T-helper 22 cell (primary cell): ENCODE measurements around the gene ZMYND15.
"Not testable (repeated sequence)": the region's sequence is repeated elsewhere in the genome, so short reads cannot be mapped to it uniquely, and the experiment has no call there.

Experiments used
- DNase-seq: peaks from one replicate; pipeline ENCODE4 v3.0.0-alpha.2; 2020; ENCODE audit warnings: low read depth

Gene ZMYND15, protein sequence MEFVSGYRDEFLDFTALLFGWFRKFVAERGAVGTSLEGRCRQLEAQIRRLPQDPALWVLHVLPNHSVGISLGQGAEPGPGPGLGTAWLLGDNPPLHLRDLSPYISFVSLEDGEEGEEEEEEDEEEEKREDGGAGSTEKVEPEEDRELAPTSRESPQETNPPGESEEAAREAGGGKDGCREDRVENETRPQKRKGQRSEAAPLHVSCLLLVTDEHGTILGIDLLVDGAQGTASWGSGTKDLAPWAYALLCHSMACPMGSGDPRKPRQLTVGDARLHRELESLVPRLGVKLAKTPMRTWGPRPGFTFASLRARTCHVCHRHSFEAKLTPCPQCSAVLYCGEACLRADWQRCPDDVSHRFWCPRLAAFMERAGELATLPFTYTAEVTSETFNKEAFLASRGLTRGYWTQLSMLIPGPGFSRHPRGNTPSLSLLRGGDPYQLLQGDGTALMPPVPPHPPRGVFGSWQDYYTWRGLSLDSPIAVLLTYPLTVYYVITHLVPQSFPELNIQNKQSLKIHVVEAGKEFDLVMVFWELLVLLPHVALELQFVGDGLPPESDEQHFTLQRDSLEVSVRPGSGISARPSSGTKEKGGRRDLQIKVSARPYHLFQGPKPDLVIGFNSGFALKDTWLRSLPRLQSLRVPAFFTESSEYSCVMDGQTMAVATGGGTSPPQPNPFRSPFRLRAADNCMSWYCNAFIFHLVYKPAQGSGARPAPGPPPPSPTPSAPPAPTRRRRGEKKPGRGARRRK

DNA sequence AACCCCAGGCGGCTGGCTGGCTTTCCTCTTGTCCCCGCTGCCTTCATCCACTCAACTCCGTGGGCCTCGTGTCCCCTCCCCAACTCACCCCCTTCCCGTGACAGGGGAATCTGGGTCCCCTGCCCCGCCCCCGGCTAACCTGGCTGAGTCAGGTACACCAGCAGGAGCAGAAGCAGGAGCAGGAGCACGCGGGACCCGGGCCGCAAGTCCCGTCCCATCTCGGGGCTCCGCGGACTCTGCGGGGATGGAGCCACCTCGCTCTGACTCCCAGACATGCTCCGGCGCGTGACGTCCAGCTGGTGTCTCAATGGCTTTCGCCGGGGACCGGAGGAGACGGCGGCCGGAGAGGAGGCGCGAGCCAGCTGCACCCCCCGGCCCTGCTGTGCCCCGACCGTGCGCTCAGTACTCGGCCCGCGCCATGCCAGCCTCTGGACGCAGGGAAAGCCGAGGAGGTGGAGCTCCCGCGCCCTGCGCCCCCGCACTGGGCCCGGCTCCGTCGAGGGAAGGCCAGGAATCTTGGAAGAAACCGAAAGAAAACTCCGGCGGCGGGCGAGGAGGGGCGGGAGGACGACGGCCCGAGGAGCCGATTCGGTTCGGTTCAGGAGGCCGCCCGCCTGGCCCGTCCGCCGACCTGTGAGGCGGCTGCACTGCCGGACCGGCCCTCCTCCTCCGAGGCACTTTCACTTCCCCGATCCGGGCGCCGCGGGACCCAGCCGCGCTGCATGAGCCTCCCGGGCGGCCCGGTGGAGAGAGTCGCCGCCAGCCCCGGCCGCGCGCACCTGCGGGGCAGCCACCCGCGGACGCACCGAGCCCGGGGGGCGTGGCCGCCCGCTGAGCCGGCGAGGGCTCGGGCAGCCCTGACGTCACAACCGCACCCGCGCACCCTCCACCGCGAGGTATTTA lies at the start of gene ZMYND15, which contains the start of gene CXCL16:
Gene ZMYND15 (plus strand): TSS at position 712 of the 903 bp plus-strand sequence. CDS start 716 bp downstream, outside the sequence.
Gene CXCL16 (minus strand): TSS at position 807 of the 903 bp plus-strand sequence. CDS start 589 bp downstream, at position 218.
- peak; percentile 60 for DNase-seq

DNA sequence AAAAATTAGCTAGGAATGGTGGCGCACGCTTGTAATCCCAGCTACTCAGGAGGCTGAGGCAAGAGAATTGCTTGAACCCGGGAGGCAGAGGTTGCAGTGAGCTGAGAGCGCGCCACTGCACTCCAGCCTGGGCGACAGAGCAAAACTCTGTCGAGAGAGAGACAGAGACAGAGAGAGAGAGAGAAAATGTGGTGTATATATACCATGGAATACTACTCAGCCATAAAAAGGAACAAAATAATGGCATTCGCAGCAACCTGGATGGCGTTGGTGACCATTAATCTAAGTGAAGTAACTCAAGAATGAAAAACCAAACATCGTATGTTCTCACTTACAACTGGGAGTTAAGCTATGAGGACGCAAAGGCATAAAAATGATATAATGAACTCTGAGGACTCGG lies 49.8 kb upstream of the ZMYND15 start:
- DNase-seq, result not testable (repeated sequence)

DNA sequence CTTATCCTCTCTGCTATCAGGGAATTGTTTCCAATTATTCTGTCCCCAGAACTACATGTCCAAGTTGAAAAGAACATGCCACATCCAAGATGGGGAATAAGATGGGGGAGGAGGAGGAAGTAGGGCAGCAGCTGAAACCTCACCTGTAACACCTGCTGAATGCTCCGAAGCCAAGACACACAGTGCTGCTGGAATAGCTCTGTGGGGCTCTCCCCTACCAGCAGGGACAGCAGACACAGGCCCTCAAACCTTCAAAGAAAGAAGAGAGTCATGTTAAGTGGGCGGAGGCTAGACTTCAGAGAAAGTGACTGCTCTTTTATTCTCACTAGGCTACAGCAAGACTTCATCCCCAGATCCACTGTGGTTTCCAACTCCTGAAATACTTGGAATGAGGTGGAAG lies 48.9 kb upstream of the ZMYND15 start:
- DNase-seq, result no peak

DNA sequence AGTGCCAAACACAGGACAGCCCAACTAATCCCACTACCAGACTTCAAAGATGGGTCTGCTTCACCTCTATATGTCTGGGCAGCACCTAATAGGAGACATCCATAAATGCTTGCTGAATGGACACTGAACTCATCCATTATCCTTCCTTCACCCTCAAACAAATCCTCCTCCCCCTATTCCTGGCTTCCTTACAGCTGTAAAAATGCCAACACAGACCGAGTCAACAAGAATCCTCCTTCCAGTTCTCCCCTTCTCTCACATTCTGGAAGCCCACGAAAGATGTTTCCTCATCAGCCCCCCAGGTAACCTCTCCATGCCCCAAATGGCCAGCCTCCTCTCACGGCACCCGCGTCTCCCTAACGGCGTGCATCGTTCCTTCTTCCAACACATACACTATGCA lies 47.9 kb upstream of the ZMYND15 start:
- no peak for DNase-seq

DNA sequence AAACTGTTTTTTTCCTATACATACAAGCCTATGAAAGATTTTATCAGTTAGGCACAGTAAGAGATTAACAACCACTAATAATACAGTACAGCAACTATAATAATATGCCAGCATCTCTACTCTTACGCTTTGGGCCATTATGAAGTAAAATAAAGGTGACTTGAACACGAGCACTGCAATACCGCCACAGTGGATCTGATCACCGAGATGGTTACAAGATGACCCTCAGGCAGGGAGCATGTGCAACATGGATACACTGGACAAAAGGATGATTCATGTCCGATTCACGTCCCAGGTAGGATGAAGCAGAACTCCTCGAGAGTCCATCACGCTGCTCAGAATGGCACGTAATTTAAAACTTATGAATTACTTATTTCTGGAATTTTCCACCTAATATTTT lies 46.2 kb upstream of the ZMYND15 start:
- no peak for DNase-seq

DNA sequence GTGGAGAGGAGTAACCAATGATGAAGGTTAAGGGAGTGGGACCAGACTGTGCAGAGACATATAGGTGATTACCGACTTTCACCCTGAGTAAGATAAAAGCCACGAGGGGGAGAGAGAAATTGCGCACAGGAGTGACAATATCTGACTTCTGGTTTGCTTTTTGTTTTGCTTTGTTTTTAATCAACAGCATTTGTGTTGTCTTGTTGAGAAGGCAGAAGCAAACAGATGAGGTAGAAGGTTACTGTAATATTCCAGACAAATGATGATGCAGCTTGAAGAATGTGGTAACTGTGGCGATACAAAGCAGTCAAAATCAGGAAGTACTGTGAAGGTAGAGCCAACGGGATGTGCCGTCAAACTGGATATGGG lies 43.2 kb upstream of the ZMYND15 start:
- no peak for DNase-seq

DNA sequence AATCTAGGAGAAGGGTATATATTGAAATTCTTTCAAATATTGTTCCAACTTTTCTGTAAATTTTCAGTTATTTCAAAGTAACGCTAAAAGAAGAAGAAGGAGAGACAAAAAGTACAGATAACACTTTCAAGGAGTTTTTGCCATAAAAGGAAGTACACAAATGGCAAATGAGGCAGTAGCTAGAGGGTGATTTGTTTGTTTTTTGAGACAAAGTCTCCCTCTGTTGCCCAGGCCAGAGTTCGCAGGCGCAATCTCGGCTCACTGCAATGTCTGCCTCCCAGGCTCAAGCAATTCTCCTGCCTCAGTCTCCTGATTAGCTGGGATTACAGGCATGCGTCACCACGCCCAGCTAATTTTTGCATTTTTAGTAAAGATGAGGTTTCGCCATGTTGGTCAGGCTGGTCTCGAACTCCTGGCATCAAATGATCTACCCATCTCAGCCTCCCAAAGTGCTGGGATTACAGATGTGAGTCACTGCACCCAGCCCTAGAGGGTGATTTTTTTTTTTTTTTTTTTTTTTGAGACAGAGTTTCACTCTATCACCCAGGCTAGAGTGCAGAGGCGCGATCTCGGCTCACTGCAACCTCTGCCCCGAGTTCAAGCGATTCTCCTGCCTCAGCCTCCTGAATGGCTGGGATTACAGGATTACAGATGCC lies 40.1 kb upstream of the ZMYND15 start:
- not testable (repeated sequence) for DNase-seq

DNA sequence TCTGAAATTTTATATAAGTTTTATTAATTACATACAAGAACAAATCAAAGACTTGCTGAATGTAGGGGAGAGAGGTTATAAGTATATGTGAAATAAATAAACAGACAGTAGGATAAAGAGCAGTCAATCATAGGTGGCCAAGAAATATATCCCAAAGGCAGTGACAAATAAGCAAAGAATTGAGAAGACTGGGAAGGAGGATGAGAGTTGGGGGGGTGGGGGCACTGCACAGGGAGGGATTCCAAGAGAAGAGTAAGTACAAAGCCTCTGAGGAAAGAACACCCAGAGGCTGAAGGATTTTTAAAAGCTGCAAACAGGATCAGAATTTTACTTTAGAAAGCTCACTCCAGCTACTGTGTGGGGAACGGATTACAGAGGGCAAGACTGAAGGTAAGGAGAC lies 38.5 kb upstream of the ZMYND15 start:
- DNase-seq, result no peak

DNA sequence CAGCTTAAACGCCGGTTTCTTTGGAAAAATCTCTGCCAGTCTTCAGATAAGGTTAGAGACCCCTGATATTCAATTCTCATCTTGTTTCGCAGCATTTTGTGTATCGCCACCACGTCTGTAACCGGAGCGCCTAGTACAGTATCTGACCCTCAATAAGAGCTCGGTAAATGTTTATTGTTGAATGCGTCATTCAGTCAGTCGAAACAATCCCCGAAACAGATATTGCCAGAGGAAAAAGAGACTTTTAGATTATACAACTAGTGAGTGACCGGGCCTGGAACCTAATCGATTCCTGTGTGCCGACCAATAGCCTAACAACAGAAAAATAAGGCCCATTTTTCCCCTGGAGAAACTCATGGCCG lies 36.3 kb upstream of the ZMYND15 start:
- no peak for DNase-seq

DNA sequence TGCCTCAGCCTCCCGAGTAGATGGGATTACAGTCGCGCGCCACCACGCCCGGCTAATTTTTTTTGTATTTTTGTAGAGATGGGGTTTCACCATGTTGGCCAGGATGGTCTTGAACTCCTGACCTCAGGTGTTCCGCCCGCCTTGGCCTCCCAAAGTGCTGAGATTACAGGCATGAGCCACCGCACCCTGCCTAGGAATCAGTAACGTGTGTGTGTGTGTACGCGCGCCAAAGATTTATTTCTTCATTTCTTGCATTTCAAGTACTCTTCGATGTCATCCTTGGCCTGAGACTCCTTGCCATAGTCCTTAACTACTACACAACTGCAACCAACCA lies 35.1 kb upstream of the ZMYND15 start:
- DNase-seq, result not testable (repeated sequence)

DNA sequence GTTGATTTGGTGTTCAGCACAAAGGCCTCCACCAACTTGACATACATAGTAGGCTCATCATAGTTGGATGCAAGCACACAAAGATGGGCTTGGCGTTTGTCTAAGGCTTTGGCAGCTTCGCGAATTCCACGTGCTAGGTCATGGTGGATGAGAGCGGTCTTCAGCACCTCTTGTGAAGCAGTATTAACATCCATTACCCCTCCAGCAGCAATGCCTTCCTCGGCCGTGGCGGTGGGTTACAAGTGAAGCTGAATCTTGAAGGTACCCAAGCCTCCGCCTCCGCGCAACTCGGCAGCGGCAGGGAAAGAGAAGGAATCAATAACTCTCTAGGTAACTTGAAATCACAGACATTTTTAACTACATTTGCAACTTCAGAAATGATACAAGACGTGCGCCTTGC lies 34.6 kb upstream of the ZMYND15 start:
- DNase-seq, result no peak

DNA sequence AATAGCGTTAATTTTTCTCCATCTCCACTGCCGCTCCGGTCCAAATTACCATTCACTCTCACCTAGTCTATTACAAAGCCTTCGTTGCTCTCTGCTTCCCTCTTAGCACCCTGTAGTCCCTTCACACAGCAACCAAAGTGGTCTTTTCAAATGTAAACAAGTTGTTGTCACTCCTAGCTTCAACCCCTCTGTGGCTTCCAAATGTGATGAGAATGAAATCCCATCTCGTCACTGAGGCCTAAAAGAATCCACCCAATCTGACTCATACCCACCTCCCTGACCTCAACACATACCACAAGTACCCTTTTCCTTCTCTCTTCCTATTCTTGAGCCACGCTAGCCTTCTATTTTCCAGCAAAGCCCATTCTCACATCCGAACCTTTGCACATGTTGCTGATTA lies 33.5 kb upstream of the ZMYND15 start:
- DNase-seq, result no peak

DNA sequence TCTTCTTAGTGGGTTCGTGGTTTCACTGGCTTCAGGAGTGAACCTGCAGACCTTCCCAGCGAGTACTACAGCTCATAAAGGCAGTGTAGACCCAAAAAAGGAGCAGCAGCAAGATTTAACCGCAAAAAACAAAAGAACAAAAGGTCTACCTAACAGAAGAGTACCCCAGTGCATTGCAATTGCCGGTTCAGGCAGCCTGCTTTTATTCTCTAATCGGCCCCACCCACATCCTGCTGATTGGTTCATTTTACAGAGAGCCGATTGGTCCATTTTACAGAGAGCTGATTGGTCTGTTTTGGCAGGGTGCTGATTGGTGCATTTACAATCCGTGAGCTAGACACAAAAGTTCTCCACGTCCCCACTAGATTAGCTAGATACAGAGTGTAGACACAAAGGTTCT lies 31.2 kb upstream of the ZMYND15 start:
- DNase-seq, result peak; percentile 37

DNA sequence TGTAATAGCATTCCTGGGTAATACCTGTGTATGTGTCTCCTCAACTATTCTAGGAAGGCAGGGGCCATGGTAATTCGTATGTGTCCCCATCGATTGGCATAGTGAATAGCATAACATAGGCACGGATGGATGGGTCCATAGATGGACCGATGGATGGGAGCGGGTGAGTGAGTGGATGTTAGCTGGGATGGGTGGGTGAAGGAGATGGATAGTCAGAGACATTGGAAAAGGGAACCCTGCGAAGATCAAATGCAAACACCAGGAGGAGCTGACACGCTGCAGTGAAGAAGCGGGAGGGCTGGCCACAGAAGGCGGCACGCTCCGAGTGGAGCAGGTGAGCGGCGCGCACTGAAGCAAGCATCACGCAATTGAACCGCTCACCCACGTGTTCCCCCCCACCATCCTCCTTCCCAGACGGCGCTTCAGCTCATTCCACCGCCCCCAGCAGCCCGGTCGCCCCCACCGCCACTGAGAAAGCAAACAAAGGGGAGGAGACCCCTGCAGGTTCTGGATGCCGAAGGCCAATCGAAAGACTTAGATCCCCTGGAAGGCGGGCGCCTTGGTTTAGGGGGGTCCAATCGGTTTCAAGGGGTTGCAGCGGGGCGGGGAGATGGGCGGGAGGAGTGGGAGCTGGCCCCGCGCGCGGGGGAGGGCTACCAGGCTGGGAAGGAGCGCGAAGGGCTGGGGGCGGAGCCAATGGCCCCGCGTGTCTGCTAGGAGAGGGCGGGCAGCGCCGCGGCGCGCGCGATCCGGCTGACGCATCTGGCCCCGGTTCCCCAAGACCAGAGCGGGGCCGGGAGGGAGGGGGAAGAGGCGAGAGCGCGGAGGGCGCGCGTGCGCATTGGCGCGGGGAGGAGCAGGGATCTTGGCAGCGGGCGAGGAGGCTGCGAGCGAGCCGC lies 29.6 kb upstream of the ZMYND15 start, which contains the start of gene ARRB2:
Gene ARRB2 (plus strand): TSS at position 839 of the 899 bp plus-strand sequence. CDS start 90 bp downstream, outside the sequence.
- peak; percentile 99 for DNase-seq

DNA sequence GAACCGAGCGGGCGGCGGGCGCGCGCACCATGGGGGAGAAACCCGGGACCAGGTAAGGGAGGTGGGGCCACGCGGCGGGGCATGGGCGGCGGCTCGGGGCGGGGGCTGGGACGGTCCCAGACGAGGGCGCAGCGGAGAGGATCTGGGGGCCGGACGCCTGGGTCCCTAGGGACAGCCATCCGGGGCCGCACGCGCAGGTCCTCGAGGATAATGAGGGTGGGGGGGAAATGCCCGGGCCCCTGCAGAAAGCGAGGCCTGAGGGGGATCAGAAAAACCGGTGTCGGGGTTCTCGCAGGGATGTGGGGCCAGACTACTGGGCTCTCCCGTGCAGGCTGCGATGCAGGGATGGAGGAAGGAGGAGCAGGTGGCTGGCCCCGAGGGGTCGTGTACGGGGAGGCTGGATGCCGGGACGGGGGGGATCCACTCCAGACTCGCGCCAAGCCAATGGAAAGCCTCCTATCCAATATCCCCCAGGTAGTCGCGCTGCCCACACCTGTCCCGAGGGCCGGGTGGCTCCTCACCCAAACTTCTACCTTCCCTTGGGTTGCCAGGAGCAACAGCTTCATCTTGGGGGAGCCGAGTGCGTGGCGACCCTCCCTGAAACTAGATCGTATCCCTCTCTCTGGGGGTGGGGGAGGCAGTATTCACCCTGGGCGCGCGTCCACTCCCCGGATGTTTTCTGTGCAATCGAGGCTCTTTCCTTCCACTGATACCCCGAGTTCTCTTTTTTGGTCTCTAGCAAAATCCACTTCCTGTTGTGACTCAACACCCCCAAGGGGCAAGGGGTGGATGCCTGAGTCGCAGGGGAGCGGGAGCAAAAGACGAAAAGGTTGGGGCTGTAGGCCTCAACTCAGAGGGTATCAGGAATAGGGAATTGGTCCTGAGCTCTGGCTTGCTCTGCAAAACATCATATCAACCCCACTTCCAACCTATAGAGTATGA lies 28.7 kb upstream of the ZMYND15 start:
- DNase-seq, result peak; percentile 40

DNA sequence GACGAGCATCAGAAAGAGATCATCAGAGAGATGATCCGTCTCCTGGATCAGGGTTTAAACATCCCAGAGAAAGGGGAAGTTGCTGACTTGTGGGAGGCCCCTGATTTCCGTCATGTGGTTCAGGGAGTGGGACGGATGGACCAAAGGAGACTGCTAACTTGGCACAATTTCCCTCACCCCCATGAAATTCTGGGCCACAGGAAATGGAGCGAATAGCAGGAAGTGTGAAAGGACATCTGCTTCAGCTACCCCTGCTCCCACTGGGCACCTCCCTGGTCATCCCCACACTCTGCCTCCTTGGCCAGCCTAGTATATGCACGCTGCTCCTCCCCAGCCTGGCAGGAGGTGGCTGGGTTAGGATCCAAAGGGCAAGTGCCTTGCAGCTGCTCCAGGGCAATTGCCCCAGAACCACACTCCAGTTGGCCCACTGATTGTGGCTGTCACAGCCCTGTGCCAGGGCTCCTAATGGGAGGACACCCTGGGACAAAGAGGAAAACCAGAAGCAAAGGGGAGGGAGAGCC lies 27.9 kb upstream of the ZMYND15 start:
- DNase-seq, result no peak

DNA sequence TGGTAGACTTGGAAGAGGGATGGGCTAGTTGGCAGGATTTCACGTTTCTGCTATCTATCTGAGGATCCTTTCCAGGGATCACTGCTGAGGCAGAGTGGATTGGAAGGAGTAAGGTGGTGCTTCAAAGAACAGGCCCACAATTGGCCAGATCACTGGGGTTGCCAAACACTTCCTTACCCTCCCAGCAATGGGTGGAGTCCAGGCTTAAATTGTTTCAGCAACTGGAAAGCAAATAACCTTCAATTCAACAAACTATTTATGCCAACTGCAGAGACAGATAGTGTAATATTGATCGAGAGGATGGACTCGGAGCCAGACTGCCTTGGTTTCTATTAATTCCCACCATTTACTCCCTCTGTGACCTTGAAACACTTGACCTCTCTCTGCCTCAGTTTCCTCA lies 27.1 kb upstream of the ZMYND15 start:
- DNase-seq, result no peak

DNA sequence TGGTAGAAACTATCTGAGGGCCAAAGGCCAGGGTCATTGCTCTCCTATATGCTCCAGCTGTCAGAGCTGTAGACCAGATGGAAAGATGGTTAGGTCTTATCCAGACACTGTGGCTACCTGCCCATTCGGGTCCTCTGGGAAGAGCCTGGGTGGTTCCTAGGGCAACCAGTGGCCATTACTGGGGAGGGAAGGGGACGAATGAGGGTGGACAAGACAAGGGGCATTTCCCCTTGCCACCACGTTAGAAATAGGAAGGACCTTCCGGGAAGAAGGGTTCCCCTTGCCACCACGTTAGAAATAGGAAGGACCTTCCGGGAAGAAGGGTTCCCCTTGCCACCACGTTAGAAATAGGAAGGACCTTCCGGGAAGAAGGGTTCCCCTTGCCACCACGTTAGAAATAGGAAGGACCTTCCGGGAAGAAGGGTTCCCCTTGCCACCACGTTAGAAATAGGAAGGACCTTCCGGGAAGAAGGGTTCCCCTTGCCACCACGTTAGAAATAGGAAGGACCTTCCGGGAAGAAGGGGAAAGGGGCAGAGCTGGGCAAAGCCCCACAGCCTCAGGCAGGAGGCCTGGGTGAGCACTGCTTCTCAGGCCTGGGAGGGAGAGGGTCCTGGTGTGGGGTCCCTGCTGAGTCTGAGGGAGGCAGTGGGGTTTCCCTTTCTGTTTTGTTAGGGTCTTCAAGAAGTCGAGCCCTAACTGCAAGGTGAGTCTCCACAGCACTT lies 25.1 kb upstream of the ZMYND15 start:
- DNase-seq, result not testable (repeated sequence)
